ENCODE measurements around the gene WIPI1. TPM values are rescaled to one million over a fixed set of nuclear protein-coding genes. Genes with fewer than 3 reads are reported as not detected.

WIPI1 gene
- total and polyA plus RNA-seq, 9 of the 15 experiments (the other 6 are each of a cell fraction or from before 2014, with no cell fraction given) = 3.7 to 23.5 (median 11.8) TPM

DNA sequence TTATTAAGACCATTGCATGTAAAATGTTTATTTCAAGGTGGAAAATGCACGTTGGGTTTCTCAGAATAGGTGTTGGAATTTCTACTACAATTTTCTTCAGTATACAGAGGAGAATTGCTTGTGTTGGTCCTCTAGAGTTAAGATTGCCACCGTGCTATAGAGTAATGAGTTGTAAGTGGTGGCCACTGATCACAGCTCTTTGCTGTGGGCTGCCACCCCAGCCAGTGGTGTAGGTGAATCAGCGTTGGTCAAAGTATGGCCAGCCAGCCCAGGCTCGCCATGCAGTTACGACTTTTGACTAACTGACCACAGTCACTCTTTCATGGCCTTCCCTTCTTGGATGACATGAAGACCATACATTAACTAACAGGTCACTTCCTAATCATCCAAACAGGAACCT is 42.3 kb upstream of the WIPI1 start:
- 20% methylated on average over 5 of the region's 5 CpGs for WGBS (ENCODE audit: insufficient coverage, low coverage, missing lambda C conversion rate)
- Histone ChIP-seq H3K9me3 (replicated peaks; ENCODE audit: control insufficient read depth, insufficient read depth, low read depth, low read length) (no peaks in the 10 kb centered on the region; the same call in 1 of the 2 replicates), H3K4me3 (no peak overlapping the region), H2AFZ (ENCODE audit: low read depth, low read length) (no peak overlapping the region), H3K79me2 (ENCODE audit: control insufficient read depth, insufficient read depth, low read length) (no peaks in the 10 kb centered on the region), H3K4me2 (ENCODE audit: insufficient read depth, low read length) (no peak overlapping the region), H3K36me3 (ENCODE audit: control insufficient read depth, insufficient read depth, low read length) (no peaks in the 10 kb centered on the region), H4K20me1 (replicated peaks; ENCODE audit: control insufficient read depth, insufficient read depth, low read length) (no peaks in the 10 kb centered on the region), H3K4me1 (replicated peaks in 1 of 2; ENCODE audit: control insufficient read depth in 2 of 2, insufficient read depth in 2 of 2, low read length in 2 of 2) (peaks cover 0 to 10% of the 10 kb centered on the region in 2 experiments; a peak in 3 of 5 replicates), H3K9me1 (ENCODE audit: control insufficient read depth, insufficient read depth, low read length) (no peaks in the 10 kb centered on the region), H3K9ac (ENCODE audit: insufficient read depth in 1 of 2, low read depth in 2 of 2, low read length in 2 of 2) (no peak overlapping the region), H3K27me3 (ENCODE audit: control insufficient read depth in 2 of 2, insufficient read depth in 2 of 2, low read length in 2 of 2) (no peaks in the 10 kb centered on the region; a peak in 1 of 5 replicates), H3K27ac (ENCODE audit: extremely low read depth, low read depth, low read length) (no peak overlapping the region)
- ChIA-PET CTCF (ENCODE audit: low intra/inter-chr PET ratio) (no interaction called here), POLR2A (interaction anchor here (2.4 kb wide), 1 partner anchor 11 kb away, joined by 9 read pairs; no protein-coding TSS in a partner anchor)
- ATAC-seq (no peak), FAIRE-seq (no peak), DNase-seq (ENCODE audit: extremely low read depth in 1 of 4, low spot score in 3 of 4) (no peak)
- TF ChIP-seq HOXB6 (CRISPR knock-in tag; IDR thresholded peaks at IDR 0.05; ENCODE audit: borderline replicate concordance) (no peak), KDM2B (CRISPR knock-in tag; IDR thresholded peaks at IDR 0.05) (no peak), TAF9B (IDR thresholded peaks at IDR 0.05; ENCODE audit: partially characterized antibody) (no peak), LARP7 (IDR thresholded peaks at IDR 0.05) (no peak), EGR1 (conservative IDR thresholded peaks at IDR 0.05) (no peak), ZNF12 (CRISPR knock-in tag; IDR thresholded peaks at IDR 0.05) (no peak), ESRRB (CRISPR knock-in tag; IDR thresholded peaks at IDR 0.05; ENCODE audit: borderline replicate concordance) (no peak), DMBX1 (CRISPR knock-in tag; IDR thresholded peaks at IDR 0.05; ENCODE audit: borderline replicate concordance) (no peak), ZNF644 (tag; IDR thresholded peaks at IDR 0.05; ENCODE audit: low read depth) (no peak)
- in situ Hi-C loops (cut with MboI) (no loop called here), intact Hi-C loops (cut with micrococcal nuclease) (no loop called here)
- no TSS peak for BruUV-seq (replicated peaks)

All from K562 (cell line).